Adrenal gland (tissue), 12 donors: ENCODE measurements around the gene EXOC6B. TPM values are rescaled to one million over a fixed set of nuclear protein-coding genes. Genes with fewer than 3 reads are reported as not detected.

Experiments
- DNase-seq, 7 donors: peaks; one replicate each; pipeline ENCODE4 v3.0.0-alpha.2; 2019 to 2020
- H3K27ac ChIP-seq, 5 donors: fragments of 200-600 bp; sonication (generic) in 4 of 5; 1 replicate in 3 of 5; 2 replicates in 2 of 5; pipeline versions ENCODE4 v1.5.1 to v1.8.0; 2016 to 2020; ENCODE audit warnings: mild to moderate bottlenecking in 1 of 5
- H3K27me3 ChIP-seq: fragments of 200-600 bp; 2 replicates; pipeline ENCODE4 v1.8.0; 2021
- H3K36me3 ChIP-seq, 2 donors: fragments of 200-600 bp; replicated peaks in 1 of 2; 1 replicate in 1 of 2; 2 replicates in 1 of 2; pipeline versions ENCODE4 v1.5.1 to v1.8.0; 2018 to 2022
- H3K4me1 ChIP-seq, 2 donors: fragments of 200-600 bp; replicated peaks in 1 of 2; 1 replicate in 1 of 2; 2 replicates in 1 of 2; pipeline versions ENCODE4 v1.5.1 to v1.8.0; 2018 to 2021
- H3K4me3 ChIP-seq, 4 donors: fragments of 200-600 bp; sonication (generic) in 3 of 4; one replicate each; pipeline ENCODE4 v1.5.1; 2016 to 2018
- H3K9me3 ChIP-seq, 3 donors: fragments of 200-600 bp; sonication (generic) in 1 of 3; replicated peaks in 1 of 3; 1 replicate in 2 of 3; 2 replicates in 1 of 3; pipeline versions ENCODE4 v1.5.1 to v1.8.0; 2016 to 2021
- CTCF ChIP-seq, 6 experiments: fragments of 450-650 bp in 4 of 6; fragments of 200-600 bp in 2 of 6; sonication (generic) in 1 of 6; IDR thresholded peaks; 1 replicate in 5 of 6; 2 replicates in 1 of 6; pipeline versions ENCODE4 v1.5.1 to v1.8.0; 2016 to 2021; ENCODE audit warnings: antibody characterized with exemption in 6 of 6, mild to moderate bottlenecking in 2 of 6, moderate library complexity in 1 of 6
- POLR2A ChIP-seq, 2 donors: fragments of 450-650 bp; IDR thresholded peaks; one replicate each; pipeline ENCODE4 v1.6.1; 2017; ENCODE audit warnings: antibody characterized with exemption in 2 of 2, mild to moderate bottlenecking in 2 of 2, moderate library complexity in 1 of 2
- WGBS, 4 donors: extraction: QIAGEN DNeasy Blood & Tissue Kit in 2 of 4; methylation state at CpG; one replicate each; pipeline versions ENCODE4 v1.1.5 to v1.1.7; 2013 to 2017; 5-methylcytosine and 5-hydroxymethylcytosine counted together
- intact Hi-C, 2 donors: fragments of 100-400 bp; cut with DNase I; formaldehyde crosslinking; loops; one replicate each; pipeline versions ENCODE4 v1.14.1 to v1.15.0; 2022 to 2023
- polyA plus RNA-seq, 3 donors: library from polyadenylated mRNA; stranded (reverse); fragments of 200-250 nt in 2 of 3; fragments of 350-450 nt in 1 of 3; fragmentation: Illumina TruSeq in 1 of 3; extraction: RNeasy Lipid Tissue Mini Kit (QIAGEN cat#74804) in 1 of 3; gene quantifications; one replicate each; pipeline ENCODE4 v1.2.3, GENCODE V29; 2013 to 2014
- total RNA-seq, 9 donors: library from RNA; depleted of rRNA in 4 of 9; stranded (reverse); fragments of >200 nt in 4 of 9; fragments of 120-200 nt in 1 of 9; fragmentation: NEBNext Ultra II Directional in 1 of 9; extraction: Animal tissue kit (Norgen Biotek cat#: 25700) in 1 of 9; gene quantifications; one replicate each; pipeline versions ENCODE4 v1.1.0 to v1.2.4, GENCODE V29; 2013 to 2023
- donor health status: healthy with polysubstance abuse.
- donor health status: Bipolar disorder and iron deficiency.
- donor health status: DM: yes; HTN: yes; CAD: no.
- donor health status: DM: no; HTN: no; CAD: no.
- donor health status: DM: no; HTN: no; CAD: no.
- donor health status: DM: yes; HTN: yes; CAD: no.

The EXOC6B gene
- total and polyA plus RNA-seq, 12 donors, result 6.0 to 92.6 (median 50.6) TPM

GRCh38 chr2:72847534-72848315, 21.9 kb upstream of the EXOC6B start:
- no peak for DNase-seq
- Histone ChIP-seq H3K27me3 (no peaks in the 10 kb centered on the region), H3K4me1 (no peaks in the 10 kb centered on the region), H3K27ac (no peak overlapping the region), H3K4me3 (no peak overlapping the region), H3K36me3 (no peaks in the 10 kb centered on the region), H3K9me3 (no peaks in the 10 kb centered on the region)
- intact Hi-C loops, result no loop called here
- WGBS, 4 donors, result 62 to 74% (median 66%) methylated on average over 3 of the region's 3 CpGs
- TF ChIP-seq CTCF (IDR thresholded peaks at IDR 0.05) (no peak), POLR2A (IDR thresholded peaks at IDR 0.05) (no peak)

GRCh38 chr2:72846171-72847095, 20.6 kb upstream of the EXOC6B start:
- no peak for TF ChIP-seq POLR2A (IDR thresholded peaks at IDR 0.05)
- no peak for TF ChIP-seq CTCF (IDR thresholded peaks at IDR 0.05)
- H3K36me3 ChIP-seq, result no peaks in the 10 kb centered on the region
- H3K4me3 ChIP-seq, result no peak overlapping the region
- H3K27ac ChIP-seq, result no peak overlapping the region
- H3K9me3 ChIP-seq, result no peaks in the 10 kb centered on the region
- intact Hi-C loops, result no loop called here
- H3K4me1 ChIP-seq, result no peaks in the 10 kb centered on the region
- WGBS, 4 donors, result 83 to 90% (median 88%) methylated on average over 6 of the region's 6 CpGs
- DNase-seq, result no peak
- no peaks in the 10 kb centered on the region for H3K27me3 ChIP-seq

GRCh38 chr2:72843301-72843700, 17.5 kb upstream of the EXOC6B start:
- TF ChIP-seq POLR2A (IDR thresholded peaks at IDR 0.05), result no peak
- no peak for TF ChIP-seq CTCF (IDR thresholded peaks at IDR 0.05)
- DNase-seq, result no peak
- intact Hi-C loops, result no loop called here
- WGBS, 4 donors, result 66 to 84% (median 78%) methylated on average over 2 of the region's 2 CpGs
- Histone ChIP-seq H3K36me3 (no peaks in the 10 kb centered on the region), H3K27me3 (no peaks in the 10 kb centered on the region), H3K4me3 (no peak overlapping the region), H3K27ac (no peak overlapping the region), H3K4me1 (no peaks in the 10 kb centered on the region), H3K9me3 (no peaks in the 10 kb centered on the region)

- no peaks in the 10 kb centered on the region for H3K4me1 ChIP-seq
- WGBS, 4 donors, result 73 to 88% (median 74%) methylated on average over 2 to 3 of the region's 3 CpGs
- H3K27ac ChIP-seq, result no peak overlapping the region
- intact Hi-C loops, result no loop called here
- DNase-seq, result no peak
- H3K27me3 ChIP-seq, result no peaks in the 10 kb centered on the region
- no peak overlapping the region for H3K4me3 ChIP-seq
- no peaks in the 10 kb centered on the region for H3K36me3 ChIP-seq
- no peak for TF ChIP-seq CTCF (IDR thresholded peaks at IDR 0.05)
- no peak for TF ChIP-seq POLR2A (IDR thresholded peaks at IDR 0.05)
- no peaks in the 10 kb centered on the region for H3K9me3 ChIP-seq
Observed at GRCh38 chr2:72841462-72842125, 15.8 kb upstream of the EXOC6B start.
